ENCODE results near the gene CCDC158. TPM values are rescaled to one million over a fixed set of nuclear protein-coding genes. Genes with fewer than 3 reads are reported as not detected.

CCDC158 gene
- total RNA-seq, 1 donor from 2014 or later: not detected

DNA sequence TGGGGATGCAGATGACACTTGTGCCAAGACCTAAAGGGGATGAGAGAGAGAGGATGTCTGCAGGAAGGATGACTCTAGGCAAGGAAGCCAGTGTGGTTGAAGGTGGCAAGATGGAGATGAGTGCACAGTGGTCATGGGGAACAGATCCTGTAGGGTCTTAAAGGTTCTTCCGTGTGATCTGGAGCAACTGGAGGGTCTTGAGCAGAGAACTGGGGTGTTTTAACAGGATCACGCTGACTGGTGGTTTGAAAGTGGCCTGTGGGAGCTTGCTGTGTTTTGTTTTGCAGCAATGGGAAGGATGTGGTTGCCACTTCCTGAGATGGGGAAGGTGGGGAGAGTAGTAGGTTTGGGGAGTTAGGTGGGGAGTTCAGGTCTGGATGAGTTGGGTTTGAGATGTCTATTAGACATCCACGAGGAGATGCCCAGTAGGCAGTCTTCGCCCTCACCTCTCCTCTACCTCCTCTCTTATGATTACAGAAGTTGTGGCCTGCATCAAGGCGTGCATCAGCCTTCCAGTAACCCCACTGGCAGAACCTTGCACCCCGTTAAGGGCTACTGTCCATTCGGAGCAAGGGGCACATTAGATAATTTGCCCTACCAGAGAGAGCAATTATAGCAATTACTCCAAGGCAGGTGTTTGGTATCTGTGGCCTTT is 115.8 kb downstream of the CCDC158 start:
- TF ChIP-seq, protein P1, sequence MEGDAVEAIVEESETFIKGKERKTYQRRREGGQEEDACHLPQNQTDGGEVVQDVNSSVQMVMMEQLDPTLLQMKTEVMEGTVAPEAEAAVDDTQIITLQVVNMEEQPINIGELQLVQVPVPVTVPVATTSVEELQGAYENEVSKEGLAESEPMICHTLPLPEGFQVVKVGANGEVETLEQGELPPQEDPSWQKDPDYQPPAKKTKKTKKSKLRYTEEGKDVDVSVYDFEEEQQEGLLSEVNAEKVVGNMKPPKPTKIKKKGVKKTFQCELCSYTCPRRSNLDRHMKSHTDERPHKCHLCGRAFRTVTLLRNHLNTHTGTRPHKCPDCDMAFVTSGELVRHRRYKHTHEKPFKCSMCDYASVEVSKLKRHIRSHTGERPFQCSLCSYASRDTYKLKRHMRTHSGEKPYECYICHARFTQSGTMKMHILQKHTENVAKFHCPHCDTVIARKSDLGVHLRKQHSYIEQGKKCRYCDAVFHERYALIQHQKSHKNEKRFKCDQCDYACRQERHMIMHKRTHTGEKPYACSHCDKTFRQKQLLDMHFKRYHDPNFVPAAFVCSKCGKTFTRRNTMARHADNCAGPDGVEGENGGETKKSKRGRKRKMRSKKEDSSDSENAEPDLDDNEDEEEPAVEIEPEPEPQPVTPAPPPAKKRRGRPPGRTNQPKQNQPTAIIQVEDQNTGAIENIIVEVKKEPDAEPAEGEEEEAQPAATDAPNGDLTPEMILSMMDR (conservative IDR thresholded peaks at IDR 0.05): no peak
- Mint-ChIP-seq H3K27me3 (ENCODE audit: low read depth) (peaks cover 42% of the 10 kb centered on the region), H3K9me3 (no peaks in the 10 kb centered on the region), H3K36me3 (ENCODE audit: low read depth) (no peaks in the 10 kb centered on the region), H3K27ac (ENCODE audit: unreplicated experiment) (no peak overlapping the region), H3K4me1 (peaks cover 6% of the 10 kb centered on the region), H3K4me3 (peak overlapping the region; percentile 88)
- DNase-seq (ENCODE audit: low read depth, low spot score): no peak

- Mint-ChIP-seq H3K36me3 (ENCODE audit: low read depth) (peaks cover 5% of the 10 kb centered on the region), H3K9me3 (peaks cover 5% of the 10 kb centered on the region), H3K4me3 (no peak overlapping the region), H3K27ac (ENCODE audit: unreplicated experiment) (no peak overlapping the region), H3K27me3 (ENCODE audit: low read depth) (peaks cover 24% of the 10 kb centered on the region), H3K4me1 (peaks cover 6% of the 10 kb centered on the region)
- no peak for DNase-seq (ENCODE audit: low read depth, low spot score)
- TF ChIP-seq, protein P1 (conservative IDR thresholded peaks at IDR 0.05): no peak
Measured at GRCh38 chr4:76302826-76303438, 118.0 kb downstream of the CCDC158 start.

GRCh38 chr4:76301775-76302162 is 119.2 kb downstream of the CCDC158 start:
- H3K4me3 Mint-ChIP-seq: no peak overlapping the region
- peaks cover 16% of the 10 kb centered on the region for H3K27me3 Mint-ChIP-seq (ENCODE audit: low read depth)
- H3K4me1 Mint-ChIP-seq: peaks cover 6% of the 10 kb centered on the region
- H3K9me3 Mint-ChIP-seq: peaks cover 11% of the 10 kb centered on the region
- no peak overlapping the region for H3K27ac Mint-ChIP-seq (ENCODE audit: unreplicated experiment)
- DNase-seq (ENCODE audit: low read depth, low spot score): no peak
- TF ChIP-seq, protein P1 (conservative IDR thresholded peaks at IDR 0.05): no peak
- H3K36me3 Mint-ChIP-seq (ENCODE audit: low read depth): peaks cover 5% of the 10 kb centered on the region

DNA sequence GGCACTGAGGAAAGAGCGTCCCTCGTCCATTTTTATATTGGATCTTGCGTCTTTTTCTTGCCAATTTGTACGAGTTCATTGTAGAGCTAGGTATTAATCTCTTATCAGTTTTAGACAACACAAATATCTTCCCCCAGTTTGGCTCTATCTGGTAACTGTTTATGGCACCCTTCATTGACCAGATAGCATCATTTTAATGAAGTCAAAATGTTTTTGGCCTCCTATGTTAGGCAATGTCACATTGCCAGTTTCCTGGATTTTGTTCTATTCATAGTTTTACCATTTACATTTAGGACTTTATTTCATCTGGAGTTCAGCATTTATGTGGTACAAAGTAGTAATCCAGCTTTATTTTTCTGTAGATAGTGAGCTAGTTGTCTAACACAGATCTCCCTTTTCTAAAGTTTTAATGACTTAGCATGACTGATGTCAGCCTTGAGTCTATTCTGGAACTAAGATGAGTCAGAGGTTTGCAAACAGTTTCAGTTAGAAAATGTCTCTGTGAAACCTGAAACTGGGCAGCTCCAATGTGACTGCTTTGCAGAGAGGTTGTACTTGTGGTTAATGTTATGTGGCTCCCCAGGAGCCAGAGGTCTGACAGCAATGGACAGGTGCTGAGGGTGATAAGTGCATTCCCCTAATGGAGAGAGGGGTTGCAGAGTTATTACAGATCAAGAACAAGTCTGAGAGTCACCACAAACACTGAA is 119.7 kb downstream of the CCDC158 start:
- Mint-ChIP-seq H3K4me3 (no peak overlapping the region), H3K36me3 (ENCODE audit: low read depth) (peaks cover 8% of the 10 kb centered on the region), H3K27ac (ENCODE audit: unreplicated experiment) (no peak overlapping the region), H3K9me3 (peaks cover 14% of the 10 kb centered on the region), H3K4me1 (peaks cover 6% of the 10 kb centered on the region), H3K27me3 (ENCODE audit: low read depth) (peaks cover 14% of the 10 kb centered on the region)
- DNase-seq (ENCODE audit: low read depth, low spot score): no peak
- TF ChIP-seq, protein P1 (conservative IDR thresholded peaks at IDR 0.05): no peak

- Mint-ChIP-seq H3K4me1 (no peaks in the 10 kb centered on the region), H3K9me3 (peaks cover 21% of the 10 kb centered on the region), H3K36me3 (ENCODE audit: low read depth) (peaks cover 13% of the 10 kb centered on the region), H3K27ac (ENCODE audit: unreplicated experiment) (no peak overlapping the region), H3K27me3 (ENCODE audit: low read depth) (peaks cover 5% of the 10 kb centered on the region), H3K4me3 (no peak overlapping the region)
- no peak for DNase-seq (ENCODE audit: low read depth, low spot score)
- TF ChIP-seq, protein P1 (conservative IDR thresholded peaks at IDR 0.05): no peak
Measured at GRCh38 chr4:76300012-76300411, 120.9 kb downstream of the CCDC158 start.

All from neural crest cell (in vitro differentiated cells).